HFFc6 (cell line): ENCODE data around the gene GALNT17. TPM values are rescaled to one million over a fixed set of nuclear protein-coding genes. Genes with fewer than 3 reads are reported as not detected.

Source experiments
- DNase-seq: peaks from one replicate; pipeline ENCODE4 v3.0.0-alpha.2; 2018
- H3K27ac Mint-ChIP-seq: 2 replicates; pipeline ENCODE4 v1.8.0; 2020; ENCODE audit warnings: mild to moderate bottlenecking, mixed read lengths
- H3K27me3 Mint-ChIP-seq: 2 replicates; pipeline ENCODE4 v1.8.0; 2021; ENCODE audit warnings: mild to moderate bottlenecking, moderate library complexity, mixed read lengths; ENCODE audit not compliant: insufficient read depth
- H3K36me3 Mint-ChIP-seq: 2 replicates; pipeline ENCODE4 v1.8.0; 2021; ENCODE audit warnings: low read depth, mixed read lengths
- H3K4me1 Mint-ChIP-seq: 2 replicates; pipeline ENCODE4 v1.8.0; 2020; ENCODE audit warnings: low read depth, mixed read lengths
- H3K4me3 Mint-ChIP-seq: 2 replicates; pipeline ENCODE4 v1.8.0; 2020; ENCODE audit warnings: mild to moderate bottlenecking, moderate library complexity, mixed read lengths
- H3K9me3 Mint-ChIP-seq: 2 replicates; pipeline ENCODE4 v1.8.0; 2020; ENCODE audit warnings: mild to moderate bottlenecking, mixed read lengths
- CTCF ChIP-seq: fragments of 200-600 bp; sonication (generic); IDR thresholded peaks from 2 replicates; pipeline ENCODE4 v1.5.0; 2021; ENCODE audit warnings: antibody characterized with exemption, mild to moderate bottlenecking
- total RNA-seq, 6 experiments: library from RNA; stranded (reverse); fragmentation: NEBNext Ultra II Directional; extraction: Animal tissue kit (Norgen Biotek cat#: 25700); gene quantifications; 2 replicates in 1 of 6; 3 replicates in 5 of 6; pipeline ENCODE4 v1.2.3, GENCODE V29; 2021

The GALNT17 gene
- total RNA-seq, 6 experiments from 2014 or later, result not detected

GRCh38 chr7:71553306-71553705, 421.4 kb downstream of the GALNT17 start:
- no peak for TF ChIP-seq CTCF
- H3K36me3 Mint-ChIP-seq, result no peaks in the 10 kb centered on the region
- no peak overlapping the region for H3K27ac Mint-ChIP-seq

GRCh38 chr7:71555758-71556157, 423.8 kb downstream of the GALNT17 start:
- DNase-seq, result no peak
- H3K27me3 Mint-ChIP-seq, result peaks cover 2% of the 10 kb centered on the region; the same call in 1 of the 2 replicates
- H3K36me3 Mint-ChIP-seq, result no peaks in the 10 kb centered on the region
- H3K4me1 Mint-ChIP-seq, result no peaks in the 10 kb centered on the region
- no peak overlapping the region for H3K27ac Mint-ChIP-seq
- TF ChIP-seq CTCF, result no peak
- peaks cover 66% of the 10 kb centered on the region for H3K9me3 Mint-ChIP-seq
- H3K4me3 Mint-ChIP-seq, result no peak overlapping the region

More at GRCh38 chr7:71553306-71553705, 421.4 kb downstream of the GALNT17 start:
- peaks cover 62% of the 10 kb centered on the region for H3K9me3 Mint-ChIP-seq
- no peak overlapping the region for H3K4me3 Mint-ChIP-seq
- no peak for DNase-seq
- no peaks in the 10 kb centered on the region for H3K4me1 Mint-ChIP-seq
- peaks cover 2% of the 10 kb centered on the region; the same call in 1 of the 2 replicates for H3K27me3 Mint-ChIP-seq

- no peak for TF ChIP-seq CTCF
- no peaks in the 10 kb centered on the region for H3K4me1 Mint-ChIP-seq
- no peaks in the 10 kb centered on the region for H3K36me3 Mint-ChIP-seq
- DNase-seq, result no peak
- no peak overlapping the region for H3K27ac Mint-ChIP-seq
- H3K27me3 Mint-ChIP-seq, result no peaks in the 10 kb centered on the region; the same call in none of the 2 replicates
- no peak overlapping the region for H3K4me3 Mint-ChIP-seq
- H3K9me3 Mint-ChIP-seq, result peaks cover 64% of the 10 kb centered on the region
Observed at GRCh38 chr7:71558806-71559613, 427.1 kb downstream of the GALNT17 start.

GRCh38 chr7:71560354-71560995, 428.5 kb downstream of the GALNT17 start:
- TF ChIP-seq CTCF, result no peak
- H3K9me3 Mint-ChIP-seq, result peaks cover 50% of the 10 kb centered on the region
- no peaks in the 10 kb centered on the region for H3K36me3 Mint-ChIP-seq
- H3K27ac Mint-ChIP-seq, result no peak overlapping the region
- peaks cover 2% of the 10 kb centered on the region for H3K27me3 Mint-ChIP-seq
- no peaks in the 10 kb centered on the region for H3K4me1 Mint-ChIP-seq
- no peak overlapping the region for H3K4me3 Mint-ChIP-seq
- DNase-seq, result no peak

GRCh38 chr7:71563276-71563675, 431.3 kb downstream of the GALNT17 start:
- peaks cover 2% of the 10 kb centered on the region for H3K27me3 Mint-ChIP-seq

More at GRCh38 chr7:71563276-71563675, 431.3 kb downstream of the GALNT17 start:
- Mint-ChIP-seq H3K27ac (no peak overlapping the region), H3K9me3 (peaks cover 47% of the 10 kb centered on the region), H3K4me1 (no peaks in the 10 kb centered on the region), H3K36me3 (no peaks in the 10 kb centered on the region), H3K4me3 (no peak overlapping the region)
- no peak for DNase-seq
- no peak for TF ChIP-seq CTCF
